Astrocyte (in vitro differentiated cells and primary cell): ENCODE results near the gene VPS8. TPM values are rescaled to one million over a fixed set of nuclear protein-coding genes. Genes with fewer than 3 reads are reported as not detected.

Experiments
- DNase-seq: peaks from one replicate; pipeline ENCODE4 v3.0.0-alpha.2; 2010; ENCODE audit warnings: low read depth
- FAIRE-seq: peaks from 2 replicates; lab custom pipeline; 2011; peaks lifted over from hg19 to GRCh38; lab: Jason Lieb, UNC
- H2AFZ ChIP-seq: 2 replicates; pipeline ENCODE4 v1.6.0; 2012; ENCODE audit warnings: low read depth, low read length, inconsistent platforms
- H3K27ac ChIP-seq: 2 replicates; pipeline ENCODE4 v1.5.1; 2011; ENCODE audit warnings: low read depth, low read length, inconsistent platforms
- H3K27me3 ChIP-seq: 2 replicates; pipeline ENCODE4 v1.6.0; 2011; ENCODE audit warnings: low read length, inconsistent platforms; ENCODE audit not compliant: insufficient read depth
- H3K36me3 ChIP-seq: 2 replicates; pipeline ENCODE4 v1.5.1; 2011; ENCODE audit warnings: low read length, inconsistent platforms; ENCODE audit not compliant: insufficient read depth
- H3K4me1 ChIP-seq: 2 replicates; pipeline ENCODE4 v1.5.1; 2011; ENCODE audit warnings: low read length, inconsistent platforms; ENCODE audit not compliant: insufficient read depth
- H3K4me2 ChIP-seq: 2 replicates; pipeline ENCODE4 v1.6.0; 2012; ENCODE audit warnings: low read length, inconsistent platforms
- H3K4me3 ChIP-seq: 2 replicates; pipeline ENCODE4 v1.5.1; 2011; ENCODE audit warnings: low read depth, mild to moderate bottlenecking, low read length, inconsistent platforms; ENCODE audit not compliant: insufficient read depth
- H3K79me2 ChIP-seq: 2 replicates; pipeline ENCODE4 v1.6.0; 2012; ENCODE audit warnings: mild to moderate bottlenecking, low read length, inconsistent platforms; ENCODE audit not compliant: insufficient read depth
- H3K9ac ChIP-seq: 2 replicates; pipeline ENCODE4 v1.6.0; 2012; ENCODE audit warnings: mild to moderate bottlenecking, low read length, inconsistent platforms
- H3K9me3 ChIP-seq: 2 replicates; pipeline ENCODE4 v1.5.1; 2012; ENCODE audit warnings: low read depth, mild to moderate bottlenecking, low read length, inconsistent platforms; ENCODE audit not compliant: insufficient read depth
- H4K20me1 ChIP-seq: 2 replicates; pipeline ENCODE4 v1.6.0; 2012; ENCODE audit warnings: low read length, inconsistent platforms; ENCODE audit not compliant: insufficient read depth
- H3K27ac Mint-ChIP-seq: one replicate; pipeline ENCODE4 v1.8.0; 2021; ENCODE audit warnings: mild to moderate bottlenecking, mixed read lengths; ENCODE audit not compliant: unreplicated experiment
- H3K27me3 Mint-ChIP-seq: one replicate; pipeline ENCODE4 v1.8.0; 2021; ENCODE audit warnings: low read depth, mixed read lengths; ENCODE audit not compliant: unreplicated experiment
- H3K36me3 Mint-ChIP-seq: one replicate; pipeline ENCODE4 v1.8.0; 2021; ENCODE audit warnings: low read depth, mixed read lengths; ENCODE audit not compliant: unreplicated experiment
- H3K4me1 Mint-ChIP-seq: one replicate; pipeline ENCODE4 v1.8.0; 2021; ENCODE audit warnings: low read depth, mixed read lengths; ENCODE audit not compliant: unreplicated experiment
- H3K4me3 Mint-ChIP-seq: one replicate; pipeline ENCODE4 v1.8.0; 2021; ENCODE audit warnings: mild to moderate bottlenecking, moderate library complexity, mixed read lengths; ENCODE audit not compliant: unreplicated experiment
- H3K9me3 Mint-ChIP-seq: one replicate; pipeline ENCODE4 v1.8.0; 2021; ENCODE audit warnings: mild to moderate bottlenecking, mixed read lengths; ENCODE audit not compliant: unreplicated experiment
- EZH2 ChIP-seq: IDR thresholded peaks from 2 replicates; pipeline ENCODE4 v1.6.1; 2012; ENCODE audit warnings: mild to moderate bottlenecking, low read length, inconsistent platforms; ENCODE audit not compliant: insufficient read depth
- total RNA-seq: library from RNA; stranded (reverse); gene quantifications from 2 replicates; pipeline ENCODE4 v1.2.1, GENCODE V29; 2021
- TF ChIP-seq, protein P1 (sequence below): IDR thresholded peaks from 2 replicates; pipeline ENCODE4 v1.5.1; 2011; ENCODE audit warnings: low read depth, mild to moderate bottlenecking, inconsistent platforms, low read length, moderate library complexity; ENCODE audit not compliant: insufficient read depth

The VPS8 gene
- total RNA-seq, 1 donor from 2014 or later, result 40.7 TPM

GRCh38 chr3:184773283-184774186 lies 38.4 kb upstream of the VPS8 start:
- peaks cover 23% of the 10 kb centered on the region for H3K27me3 Mint-ChIP-seq
- Histone ChIP-seq H3K4me2 (peak overlapping the region; percentile 44), H3K36me3 (no peaks in the 10 kb centered on the region), H3K27ac (no peak overlapping the region), H4K20me1 (no peaks in the 10 kb centered on the region), H3K4me1 (peaks cover 5% of the 10 kb centered on the region), H2AFZ (peak overlapping the region; percentile 73), H3K79me2 (no peaks in the 10 kb centered on the region), H3K9me3 (no peaks in the 10 kb centered on the region), H3K4me3 (no peak overlapping the region), H3K9ac (no peak overlapping the region), H3K27me3 (peaks cover 10% of the 10 kb centered on the region)
- H3K9me3 Mint-ChIP-seq, result no peaks in the 10 kb centered on the region
- H3K4me3 Mint-ChIP-seq, result no peak overlapping the region
- FAIRE-seq (no peak), DNase-seq (no peak)
- H3K27ac Mint-ChIP-seq, result no peak overlapping the region
- TF ChIP-seq, protein P1, sequence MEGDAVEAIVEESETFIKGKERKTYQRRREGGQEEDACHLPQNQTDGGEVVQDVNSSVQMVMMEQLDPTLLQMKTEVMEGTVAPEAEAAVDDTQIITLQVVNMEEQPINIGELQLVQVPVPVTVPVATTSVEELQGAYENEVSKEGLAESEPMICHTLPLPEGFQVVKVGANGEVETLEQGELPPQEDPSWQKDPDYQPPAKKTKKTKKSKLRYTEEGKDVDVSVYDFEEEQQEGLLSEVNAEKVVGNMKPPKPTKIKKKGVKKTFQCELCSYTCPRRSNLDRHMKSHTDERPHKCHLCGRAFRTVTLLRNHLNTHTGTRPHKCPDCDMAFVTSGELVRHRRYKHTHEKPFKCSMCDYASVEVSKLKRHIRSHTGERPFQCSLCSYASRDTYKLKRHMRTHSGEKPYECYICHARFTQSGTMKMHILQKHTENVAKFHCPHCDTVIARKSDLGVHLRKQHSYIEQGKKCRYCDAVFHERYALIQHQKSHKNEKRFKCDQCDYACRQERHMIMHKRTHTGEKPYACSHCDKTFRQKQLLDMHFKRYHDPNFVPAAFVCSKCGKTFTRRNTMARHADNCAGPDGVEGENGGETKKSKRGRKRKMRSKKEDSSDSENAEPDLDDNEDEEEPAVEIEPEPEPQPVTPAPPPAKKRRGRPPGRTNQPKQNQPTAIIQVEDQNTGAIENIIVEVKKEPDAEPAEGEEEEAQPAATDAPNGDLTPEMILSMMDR, result no peak
- TF ChIP-seq EZH2, result no peak
- peaks cover 2% of the 10 kb centered on the region for H3K4me1 Mint-ChIP-seq
- no peaks in the 10 kb centered on the region for H3K36me3 Mint-ChIP-seq

DNA sequence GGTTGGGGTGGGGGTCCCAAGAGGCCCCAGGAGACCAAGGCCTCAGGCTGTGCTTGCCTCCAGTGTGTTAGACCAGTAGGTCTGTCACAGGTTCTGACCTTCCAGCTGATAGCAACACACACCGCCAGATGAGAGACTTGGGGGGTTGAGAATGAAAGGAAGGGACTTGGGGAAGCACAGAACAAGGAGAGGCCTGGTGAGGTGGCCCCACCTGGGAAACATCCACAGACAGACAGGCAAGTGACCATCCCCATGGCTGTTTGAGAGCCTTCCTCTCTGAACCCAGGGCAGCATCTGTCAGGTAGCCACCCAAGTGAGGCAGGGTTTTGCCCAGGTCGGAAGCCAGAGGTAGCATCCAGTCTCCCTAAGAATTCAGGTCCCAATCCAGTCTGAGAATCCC lies 35.0 kb upstream of the VPS8 start:
- Histone ChIP-seq H3K9me3 (no peaks in the 10 kb centered on the region), H3K9ac (no peak overlapping the region), H3K27me3 (peaks cover 3% of the 10 kb centered on the region), H3K27ac (no peak overlapping the region), H3K79me2 (no peaks in the 10 kb centered on the region), H3K4me1 (peaks cover 5% of the 10 kb centered on the region), H2AFZ (no peak overlapping the region), H3K4me3 (no peak overlapping the region), H4K20me1 (no peaks in the 10 kb centered on the region), H3K36me3 (no peaks in the 10 kb centered on the region), H3K4me2 (no peak overlapping the region)
- TF ChIP-seq EZH2, result no peak
- TF ChIP-seq, protein P1, result no peak
- DNase-seq (no peak), FAIRE-seq (no peak)
- no peaks in the 10 kb centered on the region for H3K9me3 Mint-ChIP-seq
- no peaks in the 10 kb centered on the region for H3K36me3 Mint-ChIP-seq
- peaks cover 9% of the 10 kb centered on the region for H3K4me1 Mint-ChIP-seq
- H3K4me3 Mint-ChIP-seq, result peak overlapping the region; percentile 25
- peak overlapping the region; percentile 42 for H3K27ac Mint-ChIP-seq
- H3K27me3 Mint-ChIP-seq, result peaks cover 29% of the 10 kb centered on the region
